Measurements from ENCODE around the gene P2RX7.

GRCh38 chr12:121089031-121089812 lies 43.5 kb upstream of the P2RX7 start:
- TF ChIP-seq EZH2 (IDR thresholded peaks at IDR 0.05): no peak
- no peak for TF ChIP-seq POLR2AphosphoS5 (IDR thresholded peaks at IDR 0.05; ENCODE audit: borderline replicate concordance, low read depth, low read length)
